ENCODE measurements around the gene CBX7.

The CBX7 gene

GRCh38 chr22:39178206-39179111, 26.0 kb upstream of the CBX7 start:
- TF ChIP-seq CTCF (IDR thresholded peaks at IDR 0.05; ENCODE audit: low read depth, low read length): no peak
- H3K4me3 ChIP-seq (ENCODE audit: low read depth, low read length): no peak overlapping the region

GRCh38 chr22:39177791-39178190, 25.3 kb upstream of the CBX7 start:
- no peak overlapping the region for H3K4me3 ChIP-seq (ENCODE audit: low read depth, low read length)
- TF ChIP-seq CTCF (IDR thresholded peaks at IDR 0.05; ENCODE audit: low read depth, low read length): no peak

GRCh38 chr22:39177456-39177775, 24.9 kb upstream of the CBX7 start:
- no peak for TF ChIP-seq CTCF (IDR thresholded peaks at IDR 0.05; ENCODE audit: low read depth, low read length)
- no peak overlapping the region for H3K4me3 ChIP-seq (ENCODE audit: low read depth, low read length)

GRCh38 chr22:39176714-39177455, 24.4 kb upstream of the CBX7 start:
- TF ChIP-seq CTCF (IDR thresholded peaks at IDR 0.05; ENCODE audit: low read depth, low read length): no peak
- H3K4me3 ChIP-seq (ENCODE audit: low read depth, low read length): no peak overlapping the region

- H3K4me3 ChIP-seq (ENCODE audit: low read depth, low read length): no peak overlapping the region
- no peak for TF ChIP-seq CTCF (IDR thresholded peaks at IDR 0.05; ENCODE audit: low read depth, low read length)
These were observed 23.7 kb upstream of the CBX7 start for GRCh38 chr22:39176143-39176713.

GRCh38 chr22:39175353-39176142, 23.1 kb upstream of the CBX7 start:
- no peak overlapping the region for H3K4me3 ChIP-seq (ENCODE audit: low read depth, low read length)

More at GRCh38 chr22:39175353-39176142, 23.1 kb upstream of the CBX7 start:
- no peak for TF ChIP-seq CTCF (IDR thresholded peaks at IDR 0.05; ENCODE audit: low read depth, low read length)

Data from WI38 (cell line).